ENCODE measurements around the gene ACTL6A. TPM values are rescaled to one million over a fixed set of nuclear protein-coding genes. Genes with fewer than 3 reads are reported as not detected.

ACTL6A gene
- polyA plus RNA-seq, 3 donors, result 16.7 to 30.3 (median 24.5) TPM

Other genes with a start within 250 kb of the ACTL6A start
- 10 to 100 TPM; 10.7 to 17.5 (median 14.5) TPM for gene ZNF639, start 239.9 kb upstream of the ACTL6A start, polyA plus RNA-seq
- 10 to 100 TPM; 11.5 to 16.5 (median 14.8) TPM for gene MFN1, start 215.2 kb upstream of the ACTL6A start, polyA plus RNA-seq
- gene GNB4, start 111.5 kb upstream of the ACTL6A start, polyA plus RNA-seq, result 10 to 100 TPM in 1 of 3 donors, 1 to 10 TPM in 2; 1.4 to 12.7 (median 5.6) TPM
- 10 to 100 TPM; 11.7 to 57.2 (median 28.3) TPM for gene MRPL47, start 41.7 kb downstream of the ACTL6A start, polyA plus RNA-seq
- gene NDUFB5, start 41.9 kb downstream of the ACTL6A start, polyA plus RNA-seq, result 100 to 1,000 TPM in 1 of 3 donors, 10 to 100 TPM in 2; 42.5 to 145 (median 86.6) TPM
- gene USP13, start 90.1 kb downstream of the ACTL6A start, polyA plus RNA-seq, result 1 to 10 TPM; 2.6 to 5.3 (median 5.3) TPM

Measured in adipose tissue (tissue), 3 donors.